ENCODE measurements around the gene TRAF3. TPM values are rescaled to one million over a fixed set of nuclear protein-coding genes. Genes with fewer than 3 reads are reported as not detected.

TRAF3 gene
- total and polyA plus RNA-seq, 12 donors: 2.3 to 15.6 (median 10.2) TPM

DNA sequence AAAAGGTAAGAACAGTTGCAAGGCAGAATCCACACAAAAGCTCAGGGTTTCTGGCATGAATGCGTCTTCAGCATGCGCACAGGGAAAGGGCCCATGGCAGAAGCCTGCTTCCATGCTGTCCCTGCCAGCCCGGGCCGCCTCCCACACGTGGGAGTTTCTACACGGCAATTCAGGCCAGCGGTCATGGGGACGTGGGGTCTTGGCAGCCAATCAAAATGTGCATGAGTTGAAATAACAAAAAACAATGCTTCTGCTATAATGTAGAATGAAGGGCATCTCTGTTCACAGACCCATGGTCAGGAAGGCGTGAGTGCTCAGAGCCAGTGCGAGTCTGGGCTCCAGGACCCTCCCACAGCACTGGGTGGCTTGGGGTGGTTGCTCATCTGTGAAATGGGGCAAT lies 173.8 kb downstream of the TRAF3 start:
- intact Hi-C loops (cut with DNase I): no loop called here
- H3K4me3 ChIP-seq: no peak overlapping the region
- ATAC-seq (no peak), DNase-seq (no peak)
- no peaks in the 10 kb centered on the region for H3K9me3 ChIP-seq
- H3K36me3 ChIP-seq: peaks cover 6 to 95% (median 79%) of the 10 kb centered on the region in 9 donors
- 66 to 67% methylated on average over 10 of the region's 10 CpGs for WGBS, 2 donors
- no peak overlapping the region for H3K27ac ChIP-seq
- H3K4me1 ChIP-seq: peaks cover 0 to 20% (median 7%) of the 10 kb centered on the region in 9 donors
- TF ChIP-seq, protein P1, sequence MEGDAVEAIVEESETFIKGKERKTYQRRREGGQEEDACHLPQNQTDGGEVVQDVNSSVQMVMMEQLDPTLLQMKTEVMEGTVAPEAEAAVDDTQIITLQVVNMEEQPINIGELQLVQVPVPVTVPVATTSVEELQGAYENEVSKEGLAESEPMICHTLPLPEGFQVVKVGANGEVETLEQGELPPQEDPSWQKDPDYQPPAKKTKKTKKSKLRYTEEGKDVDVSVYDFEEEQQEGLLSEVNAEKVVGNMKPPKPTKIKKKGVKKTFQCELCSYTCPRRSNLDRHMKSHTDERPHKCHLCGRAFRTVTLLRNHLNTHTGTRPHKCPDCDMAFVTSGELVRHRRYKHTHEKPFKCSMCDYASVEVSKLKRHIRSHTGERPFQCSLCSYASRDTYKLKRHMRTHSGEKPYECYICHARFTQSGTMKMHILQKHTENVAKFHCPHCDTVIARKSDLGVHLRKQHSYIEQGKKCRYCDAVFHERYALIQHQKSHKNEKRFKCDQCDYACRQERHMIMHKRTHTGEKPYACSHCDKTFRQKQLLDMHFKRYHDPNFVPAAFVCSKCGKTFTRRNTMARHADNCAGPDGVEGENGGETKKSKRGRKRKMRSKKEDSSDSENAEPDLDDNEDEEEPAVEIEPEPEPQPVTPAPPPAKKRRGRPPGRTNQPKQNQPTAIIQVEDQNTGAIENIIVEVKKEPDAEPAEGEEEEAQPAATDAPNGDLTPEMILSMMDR (IDR thresholded peaks at IDR 0.05): no peak
- no peaks in the 10 kb centered on the region for H3K27me3 ChIP-seq

DNA sequence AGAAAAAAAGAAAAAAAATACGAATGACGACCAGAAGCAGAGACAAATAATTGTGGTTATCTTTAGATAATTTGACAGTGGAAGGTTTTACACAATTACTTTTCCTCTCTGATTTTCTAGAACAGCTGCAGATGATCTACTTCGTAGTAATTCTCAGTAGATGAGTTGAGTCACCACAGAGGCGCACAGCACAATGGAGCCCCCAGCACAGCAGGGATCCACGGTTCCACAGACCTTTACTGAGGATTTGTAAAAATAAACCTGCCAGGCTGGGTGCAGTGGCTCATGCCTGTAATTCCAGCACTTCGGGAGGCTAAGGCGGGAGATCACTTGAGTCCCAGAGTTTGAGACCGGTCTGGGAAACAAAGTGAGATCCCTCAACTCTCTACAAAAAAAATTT lies 174.6 kb downstream of the TRAF3 start:
- DNase-seq (no peak), ATAC-seq (no peak)
- Histone ChIP-seq H3K4me3 (no peak overlapping the region), H3K27ac (no peak overlapping the region), H3K4me1 (peaks cover 0 to 20% (median 7%) of the 10 kb centered on the region in 9 donors), H3K9me3 (no peaks in the 10 kb centered on the region), H3K36me3 (peaks cover 0 to 95% (median 79%) of the 10 kb centered on the region in 9 donors), H3K27me3 (no peaks in the 10 kb centered on the region)
- intact Hi-C loops (cut with DNase I): loop anchor here in 1 of 10 donors (1.0 kb wide), 1 partner anchor 61 kb away; no protein-coding TSS in a partner anchor
- TF ChIP-seq, protein P1 (IDR thresholded peaks at IDR 0.05): no peak
- WGBS, 2 donors: 75 to 79% methylated on average over 8 of the region's 8 CpGs

DNA sequence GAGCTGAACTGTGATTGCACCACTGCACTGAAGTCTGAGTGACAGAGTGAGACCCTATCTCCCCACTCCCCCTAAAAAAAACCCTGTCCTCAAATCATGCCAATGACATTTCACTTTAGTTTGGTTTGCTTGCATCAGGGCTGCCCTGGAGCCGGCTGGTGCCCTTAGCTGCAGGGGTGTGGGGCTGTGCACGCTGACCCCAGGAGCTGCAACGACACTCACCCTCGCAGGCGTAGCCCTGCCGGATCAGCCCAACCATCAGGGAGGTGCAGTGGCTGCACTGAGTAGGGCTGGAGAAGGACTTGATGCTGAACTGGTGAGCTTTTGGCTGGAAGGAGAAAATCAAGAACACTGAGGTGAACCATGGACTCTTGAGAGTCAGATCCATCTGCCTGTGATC lies 175.0 kb downstream of the TRAF3 start:
- Histone ChIP-seq H3K27me3 (no peaks in the 10 kb centered on the region), H3K27ac (no peak overlapping the region), H3K36me3 (peaks cover 0 to 95% (median 75%) of the 10 kb centered on the region in 9 donors), H3K4me3 (no peak overlapping the region), H3K9me3 (no peaks in the 10 kb centered on the region), H3K4me1 (peaks cover 0 to 20% (median 7%) of the 10 kb centered on the region in 9 donors)
- ATAC-seq (no peak), DNase-seq (no peak)
- TF ChIP-seq, protein P1 (IDR thresholded peaks at IDR 0.05): no peak
- 89% methylated on average over 6 of the region's 6 CpGs for WGBS, 2 donors
- intact Hi-C loops (cut with DNase I): loop anchor here in 1 of 10 donors (1.0 kb wide), 1 partner anchor 60 kb away; no protein-coding TSS in a partner anchor

DNA sequence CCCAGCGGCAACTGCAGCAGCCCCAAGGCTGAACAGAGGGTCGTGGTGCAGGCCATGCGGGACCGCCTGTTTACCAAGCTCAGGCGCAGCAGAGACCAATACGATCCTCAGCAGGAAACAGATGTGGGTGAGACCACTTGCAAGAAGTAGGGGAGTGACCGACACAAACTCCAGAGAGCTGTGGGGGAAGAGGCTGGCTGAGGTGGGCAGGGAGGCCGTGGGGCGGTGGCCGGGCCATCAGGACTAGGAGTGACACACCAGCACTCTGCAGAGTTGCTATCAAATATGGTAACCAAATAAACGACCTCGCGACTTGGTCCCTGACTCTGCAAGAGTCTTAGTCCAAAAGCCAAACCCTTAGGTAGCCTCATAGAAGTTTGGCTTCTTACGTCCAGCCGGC lies 175.9 kb downstream of the TRAF3 start:
- intact Hi-C loops (cut with DNase I): no loop called here
- Histone ChIP-seq H3K4me3 (no peak overlapping the region), H3K9me3 (no peaks in the 10 kb centered on the region), H3K4me1 (peaks cover 0 to 20% (median 7%) of the 10 kb centered on the region in 9 donors), H3K27ac (no peak overlapping the region), H3K36me3 (peaks cover 0 to 97% (median 78%) of the 10 kb centered on the region in 9 donors), H3K27me3 (no peaks in the 10 kb centered on the region)
- TF ChIP-seq, protein P1 (IDR thresholded peaks at IDR 0.05): no peak
- DNase-seq (no peak), ATAC-seq (no peak)
- WGBS, 2 donors: 87 to 89% methylated on average over 15 of the region's 15 CpGs
